Stimulated activated effector memory CD8-positive, alpha-beta T cell treated with anti-CD3 and anti-CD28 coated beads, Interleukin-12 subunit alpha, Interleukin-12 subunit beta, amount 100 ng/mL, for 72 hours (primary cell): ENCODE results near the gene CTXND2.
"Not testable (repeated sequence)": the region's sequence is repeated elsewhere in the genome, so short reads cannot be mapped to it uniquely, and the experiment has no call there.

Source experiments
- ATAC-seq: fragments of 150-1000 bp; cut with Tn5 transposase; 2 replicates; pipeline ENCODE4 v1.10.0; 2021
- DNase-seq, 2 donors: peaks; one replicate each; pipeline ENCODE4 v3.0.0; 2021 to 2022; ENCODE audit warnings: low spot score in 2 of 2
- H3K27ac Mint-ChIP-seq: one replicate; pipeline ENCODE4 v1.8.0; 2022; ENCODE audit warnings: mild to moderate bottlenecking, mixed read lengths
- H3K36me3 Mint-ChIP-seq: one replicate; pipeline ENCODE4 v1.8.0; 2022; ENCODE audit warnings: mild to moderate bottlenecking, mixed read lengths
- H3K4me1 Mint-ChIP-seq: one replicate; pipeline ENCODE4 v1.8.0; 2022; ENCODE audit warnings: mixed read lengths
- H3K4me3 Mint-ChIP-seq: one replicate; pipeline ENCODE4 v1.8.0; 2022; ENCODE audit warnings: mild to moderate bottlenecking, mixed read lengths
- H3K9me3 Mint-ChIP-seq: one replicate; pipeline ENCODE4 v1.8.0; 2022; ENCODE audit warnings: mixed read lengths

The CTXND2 gene

GRCh38 chr1:150875197-150876118, 11.5 kb upstream of the CTXND2 start:
- DNase-seq (peak in 1 of 2 donors; percentile 57), ATAC-seq (no peak)
- Mint-ChIP-seq H3K9me3 (no peaks in the 10 kb centered on the region), H3K27ac (peak overlapping the region; percentile 79), H3K36me3 (peaks cover 40% of the 10 kb centered on the region), H3K4me3 (peak overlapping the region; percentile 73), H3K4me1 (peaks cover 11% of the 10 kb centered on the region)

GRCh38 chr1:150876119-150876454, 10.8 kb upstream of the CTXND2 start:
- ATAC-seq (peak; percentile 65), DNase-seq (no peak)
- H3K4me3 Mint-ChIP-seq, result peak overlapping the region; percentile 73
- peaks cover 11% of the 10 kb centered on the region for H3K4me1 Mint-ChIP-seq
- H3K36me3 Mint-ChIP-seq, result peaks cover 36% of the 10 kb centered on the region
- H3K27ac Mint-ChIP-seq, result peak overlapping the region; percentile 79
- H3K9me3 Mint-ChIP-seq, result no peaks in the 10 kb centered on the region

GRCh38 chr1:150878931-150879330, 8.0 kb upstream of the CTXND2 start:
- H3K9me3 Mint-ChIP-seq, ATAC-seq, H3K27ac Mint-ChIP-seq, DNase-seq, H3K4me3 Mint-ChIP-seq: not testable (repeated sequence)
- Mint-ChIP-seq H3K4me1 (peaks cover 20% of the 10 kb centered on the region), H3K36me3 (peaks cover 10% of the 10 kb centered on the region)

GRCh38 chr1:150881331-150882070, 5.4 kb upstream of the CTXND2 start:
- Mint-ChIP-seq H3K4me1 (peaks cover 10% of the 10 kb centered on the region), H3K4me3 (no peak overlapping the region), H3K9me3 (no peaks in the 10 kb centered on the region), H3K36me3 (peaks cover 5% of the 10 kb centered on the region), H3K27ac (no peak overlapping the region)
- ATAC-seq (no peak), DNase-seq (no peak)

GRCh38 chr1:150883121-150883520, 3.8 kb upstream of the CTXND2 start:
- H3K4me3 Mint-ChIP-seq, ATAC-seq, H3K36me3 Mint-ChIP-seq, H3K4me1 Mint-ChIP-seq, DNase-seq, H3K9me3 Mint-ChIP-seq: not testable (repeated sequence)
- H3K27ac Mint-ChIP-seq, result peak overlapping the region; percentile 33

GRCh38 chr1:150888727-150889126, 1.8 kb downstream of the CTXND2 start:
- DNase-seq (no peak), ATAC-seq (no peak)
- H3K27ac Mint-ChIP-seq, result no peak overlapping the region
- H3K36me3 Mint-ChIP-seq, result no peaks in the 10 kb centered on the region
- H3K9me3 Mint-ChIP-seq, result no peaks in the 10 kb centered on the region
- no peak overlapping the region for H3K4me3 Mint-ChIP-seq
- peaks cover 22% of the 10 kb centered on the region for H3K4me1 Mint-ChIP-seq

- peaks cover 21% of the 10 kb centered on the region for H3K4me1 Mint-ChIP-seq
- peak overlapping the region; percentile 40 for H3K4me3 Mint-ChIP-seq
- peak overlapping the region; percentile 86 for H3K27ac Mint-ChIP-seq
- H3K9me3 Mint-ChIP-seq, result no peaks in the 10 kb centered on the region
- peak; percentile 90 for ATAC-seq
- DNase-seq, result no peak
- H3K36me3 Mint-ChIP-seq, result no peaks in the 10 kb centered on the region
These were observed 3.1 kb downstream of the CTXND2 start for GRCh38 chr1:150890033-150890416.

- Mint-ChIP-seq H3K4me1 (peaks cover 21% of the 10 kb centered on the region), H3K9me3 (no peaks in the 10 kb centered on the region), H3K27ac (no peak overlapping the region), H3K36me3 (no peaks in the 10 kb centered on the region), H3K4me3 (no peak overlapping the region)
- DNase-seq, result no peak
- no peak for ATAC-seq
These were observed 6.5 kb downstream of the CTXND2 start for GRCh38 chr1:150893336-150893913.

GRCh38 chr1:150895618-150896017, 8.7 kb downstream of the CTXND2 start:
- H3K9me3 Mint-ChIP-seq, result no peaks in the 10 kb centered on the region
- H3K27ac Mint-ChIP-seq, result no peak overlapping the region
- no peaks in the 10 kb centered on the region for H3K36me3 Mint-ChIP-seq
- no peak for ATAC-seq
- H3K4me3 Mint-ChIP-seq, result no peak overlapping the region
- no peak for DNase-seq
- peaks cover 5% of the 10 kb centered on the region for H3K4me1 Mint-ChIP-seq

GRCh38 chr1:150899795-150900194, 12.9 kb downstream of the CTXND2 start:
- H3K4me1 Mint-ChIP-seq, H3K4me3 Mint-ChIP-seq: not testable (repeated sequence)

GRCh38 chr1:150902346-150902745, 15.4 kb downstream of the CTXND2 start:
- ATAC-seq, result no peak
- no peak overlapping the region for H3K4me3 Mint-ChIP-seq
- H3K4me1 Mint-ChIP-seq, result peaks cover 14% of the 10 kb centered on the region
- no peak overlapping the region for H3K27ac Mint-ChIP-seq
- no peaks in the 10 kb centered on the region for H3K36me3 Mint-ChIP-seq
- no peaks in the 10 kb centered on the region for H3K9me3 Mint-ChIP-seq
- DNase-seq, result no peak

More at GRCh38 chr1:150899795-150900194, 12.9 kb downstream of the CTXND2 start:
- H3K27ac Mint-ChIP-seq, H3K9me3 Mint-ChIP-seq, ATAC-seq, DNase-seq, H3K36me3 Mint-ChIP-seq: not testable (repeated sequence)

GRCh38 chr1:150902751-150903150, 15.8 kb downstream of the CTXND2 start:
- Mint-ChIP-seq H3K9me3 (no peaks in the 10 kb centered on the region), H3K36me3 (no peaks in the 10 kb centered on the region), H3K4me1 (peaks cover 16% of the 10 kb centered on the region), H3K27ac (no peak overlapping the region), H3K4me3 (no peak overlapping the region)
- no peak for ATAC-seq
- no peak for DNase-seq

- H3K9me3 Mint-ChIP-seq, result no peaks in the 10 kb centered on the region
- no peaks in the 10 kb centered on the region for H3K36me3 Mint-ChIP-seq
- peaks cover 22% of the 10 kb centered on the region for H3K4me1 Mint-ChIP-seq
- H3K4me3 Mint-ChIP-seq, result no peak overlapping the region
- H3K27ac Mint-ChIP-seq, result no peak overlapping the region
- no peak for ATAC-seq
- DNase-seq, result no peak
These were observed 18.4 kb downstream of the CTXND2 start for GRCh38 chr1:150905301-150905700.

- H3K27ac Mint-ChIP-seq, result no peak overlapping the region
- DNase-seq (no peak), ATAC-seq (no peak)
- H3K4me3 Mint-ChIP-seq, result no peak overlapping the region
- peaks cover 22% of the 10 kb centered on the region for H3K4me1 Mint-ChIP-seq
- no peaks in the 10 kb centered on the region for H3K9me3 Mint-ChIP-seq
- no peaks in the 10 kb centered on the region for H3K36me3 Mint-ChIP-seq
These were observed 19.4 kb downstream of the CTXND2 start for GRCh38 chr1:150906329-150906728.

GRCh38 chr1:150906813-150907212, 19.9 kb downstream of the CTXND2 start:
- ATAC-seq (peak; percentile 71), DNase-seq (no peak)
- H3K27ac Mint-ChIP-seq, result no peak overlapping the region

More at GRCh38 chr1:150906813-150907212, 19.9 kb downstream of the CTXND2 start:
- H3K9me3 Mint-ChIP-seq, result no peaks in the 10 kb centered on the region
- peaks cover 22% of the 10 kb centered on the region for H3K4me1 Mint-ChIP-seq
- H3K36me3 Mint-ChIP-seq, result no peaks in the 10 kb centered on the region
- H3K4me3 Mint-ChIP-seq, result no peak overlapping the region
